Vagina (tissue), 2 donors: Measurements from ENCODE around the gene TARS2.

Experiments used
- POLR2AphosphoS5 ChIP-seq, 2 donors: sonication (generic); formaldehyde crosslinking; IDR thresholded peaks; one replicate each; pipeline ENCODE4 v1.9.0; 2017; ENCODE audit warnings: antibody characterized with exemption in 2 of 2, mild to moderate bottlenecking in 2 of 2, low read depth in 1 of 2; ENCODE audit not compliant: insufficient read depth in 1 of 2
- TF ChIP-seq, protein P1 (sequence below), 3 experiments: fragments of 450-650 bp in 2 of 3; fragments of 200-600 bp in 1 of 3; sonication (generic) in 1 of 3; IDR thresholded peaks; one replicate each; pipeline ENCODE4 v1.5.1; 2017 to 2019; ENCODE audit warnings: antibody characterized with exemption in 3 of 3, mild to moderate bottlenecking in 2 of 3, moderate library complexity in 2 of 3

DNA sequence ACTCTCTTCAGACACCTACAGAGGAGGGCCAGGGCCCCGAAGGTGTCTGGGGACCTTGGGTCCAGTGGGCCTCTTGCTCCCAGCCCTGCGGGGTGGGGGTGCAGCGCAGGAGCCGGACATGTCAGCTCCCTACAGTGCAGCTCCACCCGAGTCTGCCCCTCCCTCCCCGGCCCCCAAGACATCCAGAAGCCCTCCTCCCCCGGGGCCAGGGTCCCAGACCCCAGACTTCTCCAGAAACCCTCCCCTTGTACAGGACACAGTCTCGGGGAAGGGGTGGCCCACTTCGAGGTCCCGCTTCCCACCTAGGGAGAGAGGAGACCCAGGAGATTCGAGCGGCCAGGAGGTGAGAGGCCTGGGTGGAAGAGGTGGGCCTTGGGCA, 65.7 kb downstream of the TARS2 start:
- no peak for TF ChIP-seq POLR2AphosphoS5 (IDR thresholded peaks at IDR 0.05; ENCODE audit: insufficient read depth in 1 of 2, low read depth in 1 of 2)
- TF ChIP-seq, protein P1, sequence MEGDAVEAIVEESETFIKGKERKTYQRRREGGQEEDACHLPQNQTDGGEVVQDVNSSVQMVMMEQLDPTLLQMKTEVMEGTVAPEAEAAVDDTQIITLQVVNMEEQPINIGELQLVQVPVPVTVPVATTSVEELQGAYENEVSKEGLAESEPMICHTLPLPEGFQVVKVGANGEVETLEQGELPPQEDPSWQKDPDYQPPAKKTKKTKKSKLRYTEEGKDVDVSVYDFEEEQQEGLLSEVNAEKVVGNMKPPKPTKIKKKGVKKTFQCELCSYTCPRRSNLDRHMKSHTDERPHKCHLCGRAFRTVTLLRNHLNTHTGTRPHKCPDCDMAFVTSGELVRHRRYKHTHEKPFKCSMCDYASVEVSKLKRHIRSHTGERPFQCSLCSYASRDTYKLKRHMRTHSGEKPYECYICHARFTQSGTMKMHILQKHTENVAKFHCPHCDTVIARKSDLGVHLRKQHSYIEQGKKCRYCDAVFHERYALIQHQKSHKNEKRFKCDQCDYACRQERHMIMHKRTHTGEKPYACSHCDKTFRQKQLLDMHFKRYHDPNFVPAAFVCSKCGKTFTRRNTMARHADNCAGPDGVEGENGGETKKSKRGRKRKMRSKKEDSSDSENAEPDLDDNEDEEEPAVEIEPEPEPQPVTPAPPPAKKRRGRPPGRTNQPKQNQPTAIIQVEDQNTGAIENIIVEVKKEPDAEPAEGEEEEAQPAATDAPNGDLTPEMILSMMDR (IDR thresholded peaks at IDR 0.05) = no peak
